ENCODE results near the gene IQGAP2.

- TF ChIP-seq CTCF (conservative IDR thresholded peaks at IDR 0.05; ENCODE audit: low read length) = peak; percentile 97
- no peak for TF ChIP-seq EZH2phosphoT487 (IDR thresholded peaks at IDR 0.05; ENCODE audit: borderline replicate concordance)
These were observed 141.3 kb downstream of the IQGAP2 start for GRCh38 chr5:76544268-76544926.
